HG02870 (cell line): ENCODE data around the gene HOXD8.

Source experiments
- ATAC-seq: cut with Tn5 transposase; IDR thresholded peaks from one replicate; pipeline ENCODE4 v1.9.1; 2021; ENCODE audit warnings: mild to moderate bottlenecking, moderate library complexity; ENCODE audit not compliant: unreplicated experiment

HOXD8 gene

DNA sequence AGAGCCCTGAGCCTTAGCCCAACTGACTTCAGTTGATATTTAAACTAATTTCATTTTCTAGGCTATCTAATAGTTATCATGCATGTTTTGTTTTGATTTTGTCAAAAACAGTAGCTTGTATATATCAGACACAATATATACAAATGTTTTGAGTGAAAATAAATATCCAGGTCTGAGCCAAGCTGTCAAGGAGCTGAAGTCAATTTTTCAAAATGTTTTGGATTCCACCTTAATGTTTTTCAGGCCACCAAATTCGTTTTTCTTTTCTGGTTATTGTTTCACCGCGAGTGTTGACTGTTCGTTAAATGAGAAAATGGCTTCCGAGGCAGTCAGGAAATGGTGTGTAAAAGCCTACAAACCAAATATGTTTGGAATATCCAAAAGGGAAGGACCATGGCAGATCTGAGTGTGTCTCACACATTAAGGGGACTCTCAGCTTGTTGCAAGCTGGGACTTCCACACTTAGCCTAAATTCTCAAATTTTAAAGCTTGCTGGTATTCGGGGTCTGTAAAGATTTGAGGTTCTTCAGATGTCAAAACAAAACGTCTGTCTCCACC is 27.1 kb upstream of the HOXD8 start:
- ATAC-seq: no peak

DNA sequence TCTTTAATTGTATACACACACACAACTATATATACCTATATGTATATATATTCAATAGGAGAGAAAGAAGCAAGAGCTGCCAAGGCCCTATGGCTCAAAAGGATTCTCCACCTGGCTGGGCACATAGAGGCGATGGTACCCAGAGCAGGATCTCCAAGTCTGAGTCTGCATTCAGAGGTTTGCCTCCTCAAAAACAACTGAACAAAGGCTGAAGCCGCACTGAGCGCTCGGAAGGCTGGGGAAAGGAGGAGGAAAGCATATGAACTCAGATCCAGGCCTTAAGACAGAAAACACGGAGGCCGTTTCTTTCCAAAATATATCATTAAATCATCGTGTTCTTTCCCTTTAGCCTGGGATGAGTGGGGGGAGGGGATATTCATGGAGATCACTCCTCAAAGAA is 26.3 kb upstream of the HOXD8 start:
- no peak for ATAC-seq

DNA sequence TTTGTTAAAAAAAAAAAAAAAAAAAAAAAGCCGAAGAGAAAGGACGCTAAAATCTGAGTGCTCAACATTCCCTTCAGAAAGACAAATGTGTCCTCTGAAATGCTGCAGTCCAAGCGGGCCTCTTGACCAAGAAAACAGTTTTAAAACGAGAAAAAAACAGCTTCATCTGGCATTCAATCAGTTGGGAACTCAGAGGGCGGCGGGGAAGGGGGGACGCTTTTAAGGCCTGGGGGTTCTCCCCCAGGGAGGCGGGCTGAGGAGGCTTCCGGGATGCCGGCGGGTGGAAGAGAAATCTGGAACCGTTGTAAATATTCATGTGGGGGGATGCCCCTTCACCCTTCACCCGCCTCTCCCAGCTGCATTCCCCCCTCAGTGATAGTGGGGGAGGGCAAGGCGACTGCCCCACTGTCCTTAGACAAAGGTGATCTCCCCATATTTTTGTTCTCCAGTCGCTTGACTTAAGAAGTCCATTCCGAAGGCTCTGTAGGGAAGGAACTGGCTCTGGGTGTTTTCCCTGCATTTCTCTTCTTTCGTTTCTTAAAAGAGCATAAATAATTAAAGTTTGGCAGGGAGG is 25.7 kb upstream of the HOXD8 start:
- ATAC-seq: no peak

DNA sequence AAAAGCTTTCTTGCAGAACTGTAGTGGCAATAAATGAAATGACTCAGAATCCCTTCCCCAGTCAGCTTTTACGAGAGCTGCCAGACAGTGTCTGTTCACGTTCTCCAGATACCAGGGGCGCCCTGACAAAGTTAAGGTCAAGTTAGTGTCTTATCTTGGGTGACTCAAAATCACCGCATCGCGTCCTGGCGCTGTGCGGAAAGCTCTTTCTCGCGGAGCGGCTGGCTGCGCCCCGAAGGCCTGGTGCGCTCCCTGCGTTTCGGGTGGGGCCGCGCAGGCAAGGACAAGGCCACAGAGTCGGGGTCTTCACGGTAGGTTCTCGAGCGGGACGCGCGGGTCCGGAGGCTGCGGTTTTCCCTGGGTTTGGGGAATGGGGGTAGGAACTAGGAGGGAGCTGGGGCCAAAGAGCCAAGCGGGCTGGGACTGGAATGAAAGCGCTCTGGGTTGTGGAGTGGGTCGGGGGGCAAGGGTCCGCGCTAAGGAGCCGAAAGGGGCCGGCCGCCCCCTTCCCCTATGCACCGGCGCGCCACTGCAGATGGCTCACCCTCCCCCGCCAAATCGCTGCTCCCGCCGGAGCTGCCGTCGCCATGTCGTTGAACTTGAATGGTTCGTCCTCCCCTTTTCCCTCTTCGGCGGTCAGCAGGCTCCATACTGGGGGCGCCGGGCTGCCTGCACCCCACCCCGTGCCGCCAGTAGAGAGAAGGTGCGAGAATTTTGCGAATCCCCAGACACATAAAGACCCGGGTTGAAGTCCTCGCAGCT is 25.0 kb upstream of the HOXD8 start:
- no peak for ATAC-seq

DNA sequence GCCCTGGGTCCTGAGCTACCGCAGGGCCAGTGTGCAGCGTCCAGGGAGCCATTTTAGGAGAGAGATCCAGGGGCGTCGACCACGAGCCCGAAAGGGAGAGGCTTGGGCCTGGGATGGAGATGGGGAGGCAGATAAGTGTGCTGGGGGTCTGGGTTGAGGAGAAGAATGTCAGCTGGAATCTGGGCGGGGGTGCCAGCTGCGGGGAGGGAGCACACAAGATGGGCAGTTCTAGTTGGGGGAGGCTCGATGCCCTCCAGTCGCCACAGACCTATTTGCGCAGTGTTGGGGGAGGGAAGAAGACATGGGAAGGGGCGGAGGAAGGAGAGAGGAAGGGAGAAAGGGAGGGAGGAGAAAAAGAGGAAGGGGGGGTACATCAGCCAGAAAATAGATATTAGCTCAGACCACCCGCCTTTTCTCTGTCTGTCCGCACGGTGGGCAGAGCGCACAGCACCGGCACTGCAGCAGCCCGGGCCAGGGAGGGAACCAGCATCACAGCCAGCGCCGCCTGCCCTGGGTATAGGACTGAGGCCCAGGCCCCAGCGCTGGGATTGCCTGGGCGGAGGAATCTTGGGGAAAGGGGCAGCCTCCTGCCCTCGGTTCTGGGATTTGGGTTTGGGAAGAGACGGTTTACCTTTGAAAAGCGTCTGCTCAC is 24.3 kb upstream of the HOXD8 start:
- no peak for ATAC-seq

DNA sequence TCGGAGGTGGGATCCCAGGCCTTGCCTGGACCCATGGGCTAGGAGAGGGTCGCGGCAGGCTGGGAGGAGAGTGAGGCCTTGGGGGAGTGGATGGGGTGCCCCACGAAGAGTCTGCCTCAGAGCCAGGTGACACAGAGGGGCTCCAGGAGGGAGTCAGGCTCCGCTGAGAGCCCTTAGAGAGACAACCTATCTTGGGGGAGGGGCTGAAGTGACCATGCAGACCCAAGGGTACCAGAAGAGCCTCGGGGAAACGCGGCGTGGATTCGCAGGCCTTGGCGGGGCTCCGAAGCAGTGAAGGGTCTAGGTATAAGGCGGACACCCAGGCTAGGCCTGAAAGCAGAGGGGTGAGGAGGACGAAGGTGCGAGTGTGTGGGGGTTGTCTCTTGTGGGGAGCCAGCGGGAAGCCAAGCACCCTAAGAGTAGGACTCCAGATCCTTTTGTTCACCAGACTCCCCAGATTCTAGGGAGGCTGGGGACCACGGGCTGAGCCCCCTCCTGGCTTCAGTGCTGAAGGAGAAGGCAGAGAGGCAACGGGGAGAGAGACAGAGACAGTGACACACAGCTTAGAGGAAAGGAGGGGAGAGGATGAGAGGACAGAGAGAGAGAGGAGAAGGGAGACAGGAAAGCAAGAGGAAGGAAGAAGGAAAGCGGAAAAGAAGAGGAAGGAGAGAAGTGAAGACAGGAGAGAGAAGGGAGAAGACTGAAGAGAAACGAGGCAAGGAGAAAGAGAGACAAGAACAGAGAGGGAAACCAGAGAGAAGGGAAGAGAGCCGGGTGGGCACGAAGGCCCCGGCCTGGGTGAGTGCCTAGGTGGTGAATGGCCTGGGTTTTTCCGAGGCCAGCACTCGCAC is 23.6 kb upstream of the HOXD8 start:
- ATAC-seq: no peak

DNA sequence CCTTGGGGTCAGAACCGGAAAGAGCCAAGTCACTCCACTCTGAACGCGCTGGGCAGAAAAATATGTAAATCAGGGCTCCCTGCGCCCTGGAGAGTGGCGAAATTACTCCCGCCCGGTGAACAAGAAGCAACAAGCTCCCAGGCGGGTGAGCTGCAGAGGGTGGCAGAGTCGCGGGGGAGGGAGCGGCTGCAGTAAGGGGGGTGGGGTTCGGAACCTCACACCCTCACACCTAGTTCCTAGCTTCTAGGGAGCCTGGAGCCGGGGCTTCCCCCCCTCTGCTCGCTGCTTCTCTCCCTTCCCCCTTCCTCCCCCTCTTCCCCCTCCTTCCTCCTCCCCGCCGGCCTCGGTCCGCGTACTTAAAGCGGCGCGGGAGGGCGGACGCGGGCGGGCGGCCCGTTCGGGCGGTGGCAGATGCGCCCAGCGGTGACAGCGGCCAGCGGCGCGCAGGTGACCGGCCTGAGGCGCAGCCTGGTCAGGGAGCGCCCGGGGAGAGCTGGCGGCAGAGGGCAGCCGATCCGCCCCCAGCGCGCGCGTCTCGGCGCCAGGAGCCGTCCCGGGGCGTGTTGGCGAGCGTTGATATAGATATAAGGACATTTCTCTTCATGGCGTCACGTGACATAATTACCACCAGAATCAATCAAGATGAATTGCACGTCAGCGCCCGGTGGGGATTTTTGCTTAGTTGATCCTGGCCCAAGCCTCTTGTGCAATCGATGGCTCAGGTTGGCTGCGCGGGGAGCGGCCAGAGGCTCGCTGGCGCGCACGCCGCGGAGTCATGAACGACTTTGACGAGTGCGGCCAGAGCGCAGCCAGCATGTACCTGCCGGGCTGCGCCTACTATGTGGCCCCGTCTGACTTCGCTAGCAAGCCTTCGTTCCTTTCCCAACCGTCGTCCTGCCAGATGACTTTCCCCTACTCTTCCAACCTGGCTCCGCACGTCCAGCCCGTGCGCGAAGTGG is 22.6 kb upstream of the HOXD8 start, which contains the start of gene HOXD11:
HOXD11 (plus strand) TSS at position 700 of the 959 bp plus-strand sequence; CDS start at position 776, 76 bp downstream.
- ATAC-seq: no peak

DNA sequence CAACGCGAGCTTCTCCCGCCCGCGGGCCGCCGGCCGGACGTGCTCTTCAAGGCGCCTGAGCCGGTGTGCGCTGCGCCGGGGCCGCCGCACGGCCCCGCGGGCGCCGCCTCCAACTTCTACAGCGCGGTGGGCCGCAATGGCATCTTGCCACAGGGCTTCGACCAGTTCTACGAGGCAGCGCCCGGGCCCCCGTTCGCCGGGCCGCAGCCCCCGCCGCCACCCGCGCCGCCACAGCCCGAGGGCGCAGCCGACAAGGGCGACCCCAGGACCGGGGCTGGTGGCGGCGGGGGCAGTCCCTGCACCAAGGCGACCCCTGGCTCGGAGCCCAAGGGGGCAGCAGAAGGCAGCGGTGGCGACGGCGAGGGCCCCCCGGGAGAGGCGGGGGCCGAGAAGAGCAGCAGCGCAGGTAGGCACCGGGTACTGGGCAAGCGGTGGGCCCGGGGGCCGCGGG is 21.7 kb upstream of the HOXD8 start:
- ATAC-seq: no peak

DNA sequence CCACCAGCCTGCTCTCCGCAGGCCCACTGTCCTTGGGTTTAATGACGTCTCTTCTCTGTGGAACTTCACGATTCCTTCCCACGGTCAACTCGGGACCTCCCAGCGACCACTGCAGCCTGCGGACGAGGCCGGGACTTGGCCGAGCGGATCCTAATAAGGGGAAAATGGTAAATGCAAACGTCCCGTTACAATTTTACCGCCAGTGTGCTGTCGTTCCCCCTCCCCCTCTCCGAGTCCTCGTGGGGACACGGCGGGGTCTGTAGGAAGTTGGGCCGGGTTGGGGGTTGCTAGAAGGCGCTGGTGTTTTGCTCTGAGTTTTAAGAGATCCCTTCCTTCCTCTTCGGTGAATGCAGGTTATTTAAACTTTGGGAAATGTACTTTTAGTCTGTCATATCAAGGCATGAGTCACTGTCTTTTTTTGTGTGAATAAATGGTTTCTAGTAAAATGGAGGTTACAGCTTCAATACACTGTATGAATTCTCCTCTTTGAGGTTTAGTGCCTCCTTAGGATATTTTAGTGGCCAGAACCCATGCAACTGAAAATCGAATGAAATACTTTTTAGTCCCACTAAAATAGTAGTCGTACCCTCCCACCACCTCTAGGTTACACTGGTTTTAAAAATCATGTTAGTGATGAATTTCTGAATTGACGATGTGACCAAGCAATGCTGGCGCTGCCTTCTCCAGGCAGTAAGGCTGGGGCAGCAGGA is 20.2 kb upstream of the HOXD8 start:
- ATAC-seq: no peak

DNA sequence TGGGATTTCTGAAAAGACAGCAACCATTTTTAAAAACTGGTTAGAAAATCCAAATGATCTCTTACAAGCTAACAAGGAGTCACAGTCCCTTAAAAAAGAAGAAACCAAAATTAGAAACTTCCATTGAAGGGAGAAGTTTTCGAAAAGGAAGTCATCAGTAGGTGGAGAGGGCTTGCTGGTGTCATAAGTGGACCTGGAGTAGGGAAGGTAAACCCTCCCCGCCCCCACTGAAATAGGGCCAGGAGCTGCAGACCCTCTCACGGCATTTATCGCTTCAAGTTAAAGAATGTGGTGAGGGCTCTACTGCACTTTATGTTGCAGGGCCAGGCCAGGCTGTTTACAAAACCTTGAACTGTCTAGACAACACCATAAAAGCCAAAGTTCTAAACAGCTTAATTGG is 19.6 kb upstream of the HOXD8 start:
- ATAC-seq: no peak

DNA sequence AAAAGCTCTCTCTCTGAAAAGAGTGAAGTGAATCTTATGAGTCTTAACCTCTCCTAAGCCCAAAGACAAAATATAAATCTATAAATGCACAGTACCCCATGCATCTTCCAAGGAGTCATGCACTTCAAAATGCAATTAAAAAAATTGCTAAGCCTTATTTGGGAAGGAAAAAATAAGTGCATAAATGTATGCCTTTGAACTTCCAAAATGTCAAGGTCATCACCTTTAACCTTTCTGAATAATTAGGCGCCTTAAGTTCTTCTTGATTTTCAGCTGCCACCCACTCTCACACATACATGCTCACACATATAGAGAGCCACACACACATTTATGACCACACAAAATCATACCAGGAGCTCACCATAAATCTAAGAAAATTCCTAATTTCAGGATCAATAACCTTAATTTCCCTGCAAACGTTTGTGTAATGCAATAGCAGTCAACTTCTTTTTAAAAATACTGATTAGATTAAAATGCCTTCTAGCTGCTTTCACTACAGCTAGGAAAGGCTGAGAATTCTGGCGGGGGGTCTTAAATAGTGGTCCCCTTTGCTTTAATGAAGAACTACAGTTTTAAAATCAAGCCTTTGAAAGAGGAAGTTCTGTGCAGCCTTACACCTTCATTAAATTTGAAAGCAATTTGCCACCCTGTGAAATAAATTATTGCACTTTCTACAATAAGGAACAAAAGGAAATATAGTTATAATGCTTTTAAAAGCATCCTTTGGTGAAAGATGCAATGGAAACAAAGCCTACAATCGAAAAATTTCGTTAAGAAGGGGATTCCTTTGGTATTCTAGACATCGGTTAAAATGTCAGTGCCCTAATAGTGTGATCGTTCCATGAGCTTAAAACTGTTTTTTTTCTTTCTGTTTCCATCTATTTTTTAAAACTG is 18.8 kb upstream of the HOXD8 start:
- ATAC-seq: no peak

DNA sequence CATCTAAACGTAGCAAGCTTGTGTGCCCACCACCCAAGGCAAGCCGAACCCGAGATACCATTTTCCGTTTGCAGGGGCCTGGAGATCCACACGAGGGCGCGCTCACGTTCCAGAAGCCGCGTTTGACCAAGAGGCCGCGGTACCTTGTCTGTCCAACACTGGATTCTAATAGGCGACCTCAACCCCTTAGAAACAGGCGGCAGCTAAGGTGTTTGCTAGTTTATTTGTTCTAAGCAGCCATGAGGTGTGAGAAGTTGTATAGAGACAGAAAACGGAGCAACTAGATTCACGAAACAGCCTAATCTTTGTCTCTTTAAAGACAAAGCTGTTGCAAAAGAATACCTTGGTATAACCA is 18.2 kb upstream of the HOXD8 start:
- ATAC-seq: no peak

DNA sequence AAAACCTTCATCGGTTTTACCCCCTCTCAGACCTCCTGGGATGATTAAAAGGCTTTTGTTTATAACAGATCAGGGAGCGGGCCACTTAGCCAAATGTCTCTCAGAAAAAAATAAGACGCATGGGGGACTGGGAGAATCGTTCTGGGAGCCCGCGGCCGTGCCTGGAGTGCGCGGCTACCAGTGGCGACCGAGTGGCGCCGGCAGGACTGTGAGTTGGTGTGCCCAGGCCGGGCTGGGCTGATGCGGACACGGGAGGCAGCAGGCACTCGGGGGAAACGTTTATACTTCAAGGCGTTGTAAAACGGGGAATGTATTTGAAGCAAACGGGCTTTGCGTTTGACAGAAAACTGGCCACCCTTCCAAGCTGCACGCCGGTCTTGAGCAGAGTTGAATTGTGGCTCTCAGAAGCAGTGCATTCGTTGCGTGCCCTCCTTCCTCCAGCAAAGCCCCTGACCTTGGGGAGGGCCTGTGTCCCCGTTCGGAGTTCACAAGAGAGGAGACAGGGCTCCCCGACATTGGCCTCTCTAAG is 17.6 kb upstream of the HOXD8 start:
- ATAC-seq: no peak

DNA sequence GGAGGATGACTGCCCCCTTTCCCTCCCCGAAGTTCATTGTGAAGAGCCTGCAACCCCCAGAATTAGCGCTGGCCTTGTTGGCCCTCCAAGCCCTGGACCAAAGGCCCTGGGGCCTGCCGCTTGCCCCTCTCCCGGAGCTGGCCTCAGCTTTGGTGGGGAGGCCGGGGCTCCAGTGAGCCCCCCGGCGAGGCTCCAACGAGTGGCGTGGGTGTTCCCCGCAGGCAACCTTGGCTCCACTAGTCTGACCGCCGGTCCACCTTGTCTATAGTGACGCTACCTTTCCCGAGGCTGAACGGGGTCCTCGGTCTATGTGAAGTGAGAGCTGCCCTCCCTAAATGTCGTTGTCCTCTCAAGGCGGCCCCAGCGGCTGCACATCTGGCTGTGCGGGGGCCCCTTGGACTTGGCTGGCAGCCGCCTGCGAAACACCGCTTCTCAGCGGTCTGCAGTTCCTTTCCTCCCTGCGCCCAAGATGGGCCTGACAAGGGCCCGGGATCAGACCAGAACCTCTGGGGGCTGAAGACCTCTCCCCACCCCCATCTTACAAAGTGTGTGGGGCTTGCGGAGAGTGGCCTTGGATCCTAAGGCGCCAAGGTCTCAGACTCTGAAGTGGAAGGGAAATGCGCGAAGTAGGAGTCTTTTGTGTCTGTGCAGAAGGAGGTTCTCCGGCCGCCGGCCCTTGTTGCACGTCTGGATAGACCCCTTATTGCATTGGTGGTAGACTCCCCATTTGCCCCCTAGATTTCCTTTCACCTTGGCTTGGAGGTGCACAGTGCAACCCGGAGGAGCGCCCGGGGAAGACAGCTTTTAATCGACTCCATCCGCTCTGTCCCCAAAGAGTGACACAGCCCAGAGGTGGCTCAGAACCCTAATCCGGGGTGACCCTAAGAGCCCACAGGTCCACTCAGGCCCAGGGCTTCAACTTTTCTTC is 16.9 kb upstream of the HOXD8 start:
- no peak for ATAC-seq

DNA sequence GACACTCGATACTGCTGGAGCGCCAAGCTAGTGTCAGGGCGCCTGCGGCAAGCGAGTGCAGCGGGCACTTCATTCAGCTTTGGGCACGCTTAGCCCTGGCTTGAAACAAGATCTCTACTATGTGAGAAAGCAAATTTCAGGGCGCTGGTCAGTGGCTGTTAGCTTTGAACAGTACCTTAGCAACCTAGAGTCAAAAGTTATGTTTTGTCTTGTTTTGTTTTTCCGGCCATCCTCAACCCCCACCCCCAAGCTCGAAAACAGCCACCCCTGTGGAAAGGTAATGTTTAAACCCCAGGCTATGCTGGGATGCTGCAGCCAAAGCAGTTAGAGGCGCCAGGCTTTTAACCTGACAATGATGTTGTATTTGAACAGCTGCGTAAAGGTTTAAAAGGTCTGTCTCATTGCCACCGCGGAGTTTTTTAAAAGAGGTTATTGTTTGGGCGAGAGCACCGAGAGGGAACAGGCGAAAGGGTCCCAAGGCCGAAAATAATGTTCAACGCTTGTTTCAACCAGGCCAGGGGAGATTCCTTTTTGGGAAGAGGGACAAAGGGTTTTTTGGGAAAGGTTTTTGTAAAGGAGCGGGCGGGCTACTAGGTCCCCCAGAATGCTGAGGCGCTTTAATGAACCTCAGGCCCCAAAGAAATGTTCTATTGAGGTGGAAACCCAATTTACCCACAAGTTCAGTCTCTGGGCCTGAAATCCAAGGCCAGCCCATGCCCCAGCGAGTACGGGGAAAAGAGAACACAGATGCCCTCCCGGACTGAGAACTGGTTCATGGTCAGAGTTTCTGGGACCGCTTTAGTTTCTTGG is 15.2 kb upstream of the HOXD8 start:
- no peak for ATAC-seq
